GM06990 (cell line): ENCODE results near the gene CBX8.

Source experiments
- DNase-seq: peaks from one replicate; pipeline ENCODE4 v3.0.0-alpha.2; 2011; ENCODE audit not compliant: insufficient read length; ENCODE audit errors: extremely low read depth
- H3K27me3 ChIP-seq: replicated peaks from 2 replicates; pipeline ENCODE4 v1.6.0; 2011; ENCODE audit warnings: low read length; ENCODE audit not compliant: control insufficient read depth, insufficient read depth
- H3K36me3 ChIP-seq: 2 replicates; pipeline ENCODE4 v1.5.1; 2011; ENCODE audit warnings: low read length; ENCODE audit not compliant: control insufficient read depth, insufficient read depth
- H3K4me3 ChIP-seq: replicated peaks from 2 replicates; pipeline ENCODE4 v1.5.1; 2011; ENCODE audit warnings: low read depth, mild to moderate bottlenecking, control low read depth, low read length
- CTCF ChIP-seq: IDR thresholded peaks from 2 replicates; pipeline ENCODE4 v1.5.1; 2011; ENCODE audit warnings: low read length, control low read depth, mild to moderate bottlenecking, inconsistent platforms; ENCODE audit not compliant: insufficient read depth, poor library complexity, severe bottlenecking

Gene CBX8

GRCh38 chr17:79810130-79811010 is 13.5 kb upstream of the CBX8 start:
- Histone ChIP-seq H3K36me3 (no peaks in the 10 kb centered on the region), H3K4me3 (peak overlapping the region; percentile 55), H3K27me3 (peaks cover 29% of the 10 kb centered on the region)
- TF ChIP-seq CTCF, result no peak
- peak; percentile 94 for DNase-seq

- DNase-seq, result no peak
- peaks cover 29% of the 10 kb centered on the region for H3K27me3 ChIP-seq
- no peaks in the 10 kb centered on the region for H3K36me3 ChIP-seq
- peak overlapping the region; percentile 26 for H3K4me3 ChIP-seq
- TF ChIP-seq CTCF, result no peak
These were observed 12.8 kb upstream of the CBX8 start for GRCh38 chr17:79809530-79810129.

GRCh38 chr17:79808763-79809529 is 12.1 kb upstream of the CBX8 start:
- Histone ChIP-seq H3K36me3 (no peaks in the 10 kb centered on the region), H3K4me3 (no peak overlapping the region), H3K27me3 (peaks cover 25% of the 10 kb centered on the region)
- no peak for DNase-seq
- TF ChIP-seq CTCF, result peak; percentile 46

- no peak for DNase-seq
- H3K27me3 ChIP-seq, result peaks cover 25% of the 10 kb centered on the region
- no peak overlapping the region for H3K4me3 ChIP-seq
- no peak for TF ChIP-seq CTCF
- H3K36me3 ChIP-seq, result no peaks in the 10 kb centered on the region
These were observed 10.2 kb upstream of the CBX8 start for GRCh38 chr17:79806863-79807720.

GRCh38 chr17:79806446-79806760 is 9.5 kb upstream of the CBX8 start:
- H3K36me3 ChIP-seq, result no peaks in the 10 kb centered on the region
- no peak overlapping the region for H3K4me3 ChIP-seq
- H3K27me3 ChIP-seq, result peaks cover 18% of the 10 kb centered on the region
- no peak for TF ChIP-seq CTCF
- DNase-seq, result no peak
